Peyer's patch (tissue), 4 donors: ENCODE data around the gene FAM72D.
"Not testable (repeated sequence)": the region's sequence is repeated elsewhere in the genome, so short reads cannot be mapped to it uniquely, and the experiment has no call there.

Experiments used
- CTCF ChIP-seq, 6 experiments: fragments of 450-650 bp in 4 of 6; fragments of 200-600 bp in 2 of 6; sonication (generic) in 1 of 6; IDR thresholded peaks; one replicate each; pipeline ENCODE4 v1.5.1; 2017 to 2019; ENCODE audit warnings: antibody characterized with exemption in 6 of 6, mild to moderate bottlenecking in 3 of 6, moderate library complexity in 1 of 6
- POLR2A ChIP-seq, 2 donors: fragments of 450-650 bp; IDR thresholded peaks; one replicate each; pipeline ENCODE4 v1.5.1; 2017; ENCODE audit warnings: antibody characterized with exemption in 2 of 2, mild to moderate bottlenecking in 2 of 2, moderate library complexity in 2 of 2

- not testable (repeated sequence) for TF ChIP-seq POLR2A, CTCF (IDR thresholded peaks at IDR 0.05)
These were observed 61.3 kb downstream of the FAM72D start for GRCh38 chr1:145156891-145157610.
